ENCODE data around the gene TMEM270.

DNA sequence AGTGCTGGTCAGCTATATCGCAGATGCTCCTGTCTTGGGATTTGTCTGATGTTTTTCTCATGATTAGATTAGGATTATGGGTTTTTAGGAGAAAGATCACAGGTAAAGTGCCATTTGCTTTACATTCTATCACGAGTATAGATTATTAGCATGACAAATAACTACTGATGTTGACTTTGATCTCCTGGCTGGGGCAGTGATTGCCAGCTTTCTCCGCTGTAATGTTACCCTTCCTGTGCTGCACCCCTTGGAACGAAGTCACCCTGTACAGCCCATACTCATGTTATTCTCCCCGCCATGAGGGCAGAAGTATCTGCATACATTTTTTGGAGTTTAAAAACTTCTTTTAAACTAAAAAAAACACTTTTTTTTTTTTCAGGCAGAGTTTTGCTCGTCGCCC, 40.9 kb upstream of the TMEM270 start:
- TF ChIP-seq, protein P1, sequence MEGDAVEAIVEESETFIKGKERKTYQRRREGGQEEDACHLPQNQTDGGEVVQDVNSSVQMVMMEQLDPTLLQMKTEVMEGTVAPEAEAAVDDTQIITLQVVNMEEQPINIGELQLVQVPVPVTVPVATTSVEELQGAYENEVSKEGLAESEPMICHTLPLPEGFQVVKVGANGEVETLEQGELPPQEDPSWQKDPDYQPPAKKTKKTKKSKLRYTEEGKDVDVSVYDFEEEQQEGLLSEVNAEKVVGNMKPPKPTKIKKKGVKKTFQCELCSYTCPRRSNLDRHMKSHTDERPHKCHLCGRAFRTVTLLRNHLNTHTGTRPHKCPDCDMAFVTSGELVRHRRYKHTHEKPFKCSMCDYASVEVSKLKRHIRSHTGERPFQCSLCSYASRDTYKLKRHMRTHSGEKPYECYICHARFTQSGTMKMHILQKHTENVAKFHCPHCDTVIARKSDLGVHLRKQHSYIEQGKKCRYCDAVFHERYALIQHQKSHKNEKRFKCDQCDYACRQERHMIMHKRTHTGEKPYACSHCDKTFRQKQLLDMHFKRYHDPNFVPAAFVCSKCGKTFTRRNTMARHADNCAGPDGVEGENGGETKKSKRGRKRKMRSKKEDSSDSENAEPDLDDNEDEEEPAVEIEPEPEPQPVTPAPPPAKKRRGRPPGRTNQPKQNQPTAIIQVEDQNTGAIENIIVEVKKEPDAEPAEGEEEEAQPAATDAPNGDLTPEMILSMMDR (IDR thresholded peaks at IDR 0.05), result no peak
- no peak for TF ChIP-seq POLR2A (IDR thresholded peaks at IDR 0.05)
